ENCODE data around the gene FASTK.

The FASTK gene

GRCh38 chr7:151091431-151091830 lies 10.8 kb upstream of the FASTK start:
- Mint-ChIP-seq H3K4me1 (peaks cover 16% of the 10 kb centered on the region), H3K27ac (no peak overlapping the region), H3K4me3 (no peak overlapping the region)

GRCh38 chr7:151091003-151091402 lies 10.4 kb upstream of the FASTK start:
- Mint-ChIP-seq H3K9me3 (no peaks in the 10 kb centered on the region), H3K36me3 (no peaks in the 10 kb centered on the region), H3K27ac (no peak overlapping the region), H3K4me3 (no peak overlapping the region), H3K4me1 (peaks cover 16% of the 10 kb centered on the region), H3K27me3 (no peaks in the 10 kb centered on the region)

More at GRCh38 chr7:151091431-151091830, 10.8 kb upstream of the FASTK start:
- H3K9me3 Mint-ChIP-seq: no peaks in the 10 kb centered on the region
- H3K36me3 Mint-ChIP-seq: no peaks in the 10 kb centered on the region
- H3K27me3 Mint-ChIP-seq: no peaks in the 10 kb centered on the region

GRCh38 chr7:151089893-151090730 lies 9.5 kb upstream of the FASTK start:
- H3K27ac Mint-ChIP-seq: no peak overlapping the region
- no peaks in the 10 kb centered on the region for H3K27me3 Mint-ChIP-seq
- no peak overlapping the region for H3K4me3 Mint-ChIP-seq
- no peaks in the 10 kb centered on the region for H3K9me3 Mint-ChIP-seq
- peaks cover 24% of the 10 kb centered on the region for H3K4me1 Mint-ChIP-seq
- no peaks in the 10 kb centered on the region for H3K36me3 Mint-ChIP-seq

GRCh38 chr7:151088856-151089699 lies 8.5 kb upstream of the FASTK start:
- peak overlapping the region; percentile 59 for H3K4me3 Mint-ChIP-seq
- no peaks in the 10 kb centered on the region for H3K27me3 Mint-ChIP-seq
- H3K9me3 Mint-ChIP-seq: no peaks in the 10 kb centered on the region
- H3K36me3 Mint-ChIP-seq: no peaks in the 10 kb centered on the region
- H3K4me1 Mint-ChIP-seq: peaks cover 30% of the 10 kb centered on the region
- H3K27ac Mint-ChIP-seq: no peak overlapping the region

- no peaks in the 10 kb centered on the region for H3K27me3 Mint-ChIP-seq
- no peaks in the 10 kb centered on the region for H3K36me3 Mint-ChIP-seq
- H3K9me3 Mint-ChIP-seq: no peaks in the 10 kb centered on the region
- H3K4me1 Mint-ChIP-seq: peaks cover 30% of the 10 kb centered on the region
- H3K4me3 Mint-ChIP-seq: peak overlapping the region; percentile 66
- H3K27ac Mint-ChIP-seq: no peak overlapping the region
Measured at GRCh38 chr7:151088019-151088855, 7.6 kb upstream of the FASTK start.

GRCh38 chr7:151087245-151088018 lies 6.8 kb upstream of the FASTK start:
- Mint-ChIP-seq H3K4me1 (peaks cover 35% of the 10 kb centered on the region), H3K27ac (no peak overlapping the region), H3K4me3 (peak overlapping the region; percentile 87), H3K36me3 (peaks cover 2% of the 10 kb centered on the region), H3K9me3 (no peaks in the 10 kb centered on the region), H3K27me3 (no peaks in the 10 kb centered on the region)

- peaks cover 39% of the 10 kb centered on the region for H3K4me1 Mint-ChIP-seq
- peak overlapping the region; percentile 53 for H3K27ac Mint-ChIP-seq
- H3K4me3 Mint-ChIP-seq: peak overlapping the region; percentile 87
- H3K9me3 Mint-ChIP-seq: no peaks in the 10 kb centered on the region
- no peaks in the 10 kb centered on the region for H3K27me3 Mint-ChIP-seq
- H3K36me3 Mint-ChIP-seq: peaks cover 2% of the 10 kb centered on the region
Measured at GRCh38 chr7:151086802-151087244, 6.2 kb upstream of the FASTK start.

- Mint-ChIP-seq H3K9me3 (no peaks in the 10 kb centered on the region), H3K4me1 (peaks cover 39% of the 10 kb centered on the region), H3K27ac (peak within 1 kb of the TSS; percentile 83), H3K27me3 (no peaks in the 10 kb centered on the region), H3K36me3 (peaks cover 2% of the 10 kb centered on the region), H3K4me3 (peak within 1 kb of the TSS; percentile 87)
Measured at GRCh38 chr7:151085691-151086620, 5.3 kb upstream of the FASTK start, which contains the start of gene AGAP3. Gene AGAP3 (plus strand): TSS chr7:151086475. CDS start chr7:151086742, 267 bp downstream.

GRCh38 chr7:151085329-151085690 lies 4.7 kb upstream of the FASTK start:
- H3K36me3 Mint-ChIP-seq: peaks cover 2% of the 10 kb centered on the region
- H3K27ac Mint-ChIP-seq: peak overlapping the region; percentile 83
- peaks cover 39% of the 10 kb centered on the region for H3K4me1 Mint-ChIP-seq
- no peaks in the 10 kb centered on the region for H3K27me3 Mint-ChIP-seq
- H3K4me3 Mint-ChIP-seq: peak overlapping the region; percentile 60
- H3K9me3 Mint-ChIP-seq: no peaks in the 10 kb centered on the region

GRCh38 chr7:151083824-151084160 lies 3.2 kb upstream of the FASTK start:
- Mint-ChIP-seq H3K4me3 (peak overlapping the region; percentile 76), H3K36me3 (peaks cover 2% of the 10 kb centered on the region), H3K9me3 (no peaks in the 10 kb centered on the region), H3K4me1 (peaks cover 40% of the 10 kb centered on the region), H3K27me3 (no peaks in the 10 kb centered on the region), H3K27ac (no peak overlapping the region)

- H3K36me3 Mint-ChIP-seq: peaks cover 2% of the 10 kb centered on the region
- peak within 1 kb of the TSS; percentile 96 for H3K27ac Mint-ChIP-seq
- no peaks in the 10 kb centered on the region for H3K27me3 Mint-ChIP-seq
- H3K9me3 Mint-ChIP-seq: no peaks in the 10 kb centered on the region
- peaks cover 39% of the 10 kb centered on the region for H3K4me1 Mint-ChIP-seq
- peak within 1 kb of the TSS; percentile 96 for H3K4me3 Mint-ChIP-seq
Measured at GRCh38 chr7:151083071-151083823, 2.6 kb upstream of the FASTK start, which contains the start of gene TMUB1. Gene TMUB1 (minus strand): TSS chr7:151083493. CDS start chr7:151082563, 930 bp downstream.

GRCh38 chr7:151082141-151083070 lies 1.8 kb upstream of the FASTK start:
- peak overlapping the region; percentile 96 for H3K4me3 Mint-ChIP-seq
- peaks cover 40% of the 10 kb centered on the region for H3K4me1 Mint-ChIP-seq
- H3K27ac Mint-ChIP-seq: peak overlapping the region; percentile 96

More at GRCh38 chr7:151082141-151083070, 1.8 kb upstream of the FASTK start:
- Mint-ChIP-seq H3K27me3 (no peaks in the 10 kb centered on the region), H3K36me3 (peaks cover 2% of the 10 kb centered on the region), H3K9me3 (no peaks in the 10 kb centered on the region)

All from activated naive CD4-positive, alpha-beta T cell treated with anti-CD3 and anti-CD28 coated beads, Interleukin-2, amount 50 U/mL, for 24 hours (primary cell).